Measurements from ENCODE around the gene ENO2.
A peak's percentile ranks its signal among the peaks of the same experiment; 100 is the strongest.

Gene ENO2

GRCh38 chr12:6944381-6945186 is 30.2 kb downstream of the ENO2 start:
- DNase-seq (ENCODE audit: low spot score in 2 of 2), result peak; percentile 76 to 94
- Mint-ChIP-seq H3K4me3 (peak overlapping the region; percentile 80), H3K9me3 (no peaks in the 10 kb centered on the region), H3K4me1 (peaks cover 82% of the 10 kb centered on the region), H3K36me3 (peaks cover 84% of the 10 kb centered on the region), H3K27ac (peak overlapping the region; percentile 99)
- ATAC-seq, result peak; percentile 72

DNA sequence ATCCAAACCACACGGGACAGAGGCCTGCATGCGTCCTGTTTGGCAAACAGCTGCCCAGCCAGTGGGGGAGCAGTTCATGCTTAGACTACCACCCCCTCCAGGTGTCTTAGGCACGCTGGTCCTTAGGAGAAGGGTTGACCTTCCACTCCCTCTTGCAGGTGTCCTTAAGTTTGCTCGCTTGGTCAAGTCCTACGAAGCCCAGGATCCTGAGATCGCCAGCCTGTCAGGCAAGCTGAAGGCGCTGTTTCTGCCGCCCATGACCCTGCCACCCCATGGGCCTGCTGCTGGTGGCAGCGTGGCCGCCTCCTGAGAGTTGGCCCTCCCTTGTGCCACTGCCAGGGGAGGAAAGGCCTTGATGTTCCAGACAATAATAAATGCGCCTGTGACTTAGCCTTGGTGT is 31.2 kb downstream of the ENO2 start:
- Mint-ChIP-seq H3K27ac (peak overlapping the region; percentile 99), H3K9me3 (no peaks in the 10 kb centered on the region), H3K4me3 (peak overlapping the region; percentile 80)

DNA sequence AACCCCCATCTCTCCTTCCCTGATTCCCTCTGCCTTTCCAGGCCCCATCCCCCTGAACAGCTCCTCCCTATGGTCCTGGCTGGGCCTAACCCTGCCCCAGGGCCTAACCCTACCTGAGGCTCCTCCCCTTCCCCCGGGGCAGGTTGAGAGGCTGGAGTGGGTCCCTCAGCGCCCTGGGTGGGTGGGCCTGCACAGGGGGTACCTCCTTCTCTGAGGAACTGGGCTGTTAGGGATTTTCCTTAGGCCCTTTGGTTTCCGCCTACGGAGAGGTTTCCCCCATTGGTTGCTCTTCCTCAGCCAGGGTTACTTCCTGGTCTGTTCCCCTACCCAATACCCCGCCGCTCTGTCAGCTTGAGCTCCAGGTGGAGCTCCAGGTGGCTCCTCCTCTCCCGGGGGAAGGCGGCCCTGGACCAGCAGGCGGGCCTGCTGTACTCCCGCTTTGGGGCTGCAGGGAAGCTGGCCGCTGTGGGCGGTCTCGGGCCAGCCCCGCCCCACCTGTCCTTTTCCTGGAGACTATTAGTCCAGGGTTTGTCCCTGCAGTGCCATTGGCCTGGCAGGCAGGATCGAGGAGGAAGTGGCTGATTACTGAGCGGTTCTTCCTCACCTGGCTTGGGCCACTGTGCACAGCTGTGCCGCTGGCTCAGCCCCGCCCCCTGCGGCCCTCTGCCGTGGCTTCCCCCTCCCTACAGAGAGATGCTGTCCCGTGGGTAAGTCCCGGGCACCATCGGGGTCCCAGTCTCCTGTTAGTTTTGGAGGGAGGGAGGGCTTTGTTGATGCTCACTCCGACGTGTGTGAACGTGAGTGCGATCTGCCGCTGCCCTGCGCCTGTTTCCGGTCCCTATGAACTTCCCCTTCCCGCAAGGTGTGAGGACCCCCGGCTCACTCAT is 31.9 kb downstream of the ENO2 start:
- no peaks in the 10 kb centered on the region for H3K9me3 Mint-ChIP-seq
- peak in 1 of 2 donors; percentile 76 for DNase-seq (ENCODE audit: low spot score in 2 of 2)
- H3K27ac Mint-ChIP-seq, result peak overlapping the region; percentile 99
- H3K4me1 Mint-ChIP-seq, result peaks cover 87% of the 10 kb centered on the region
- H3K4me3 Mint-ChIP-seq, result peak overlapping the region; percentile 80
- H3K36me3 Mint-ChIP-seq, result peaks cover 71% of the 10 kb centered on the region
- ATAC-seq, result no peak

More for the DNA sequence above, 31.2 kb downstream of the ENO2 start:
- Mint-ChIP-seq H3K4me1 (peaks cover 85% of the 10 kb centered on the region), H3K36me3 (peaks cover 78% of the 10 kb centered on the region)
- DNase-seq (ENCODE audit: low spot score in 2 of 2) (no peak), ATAC-seq (no peak)

DNA sequence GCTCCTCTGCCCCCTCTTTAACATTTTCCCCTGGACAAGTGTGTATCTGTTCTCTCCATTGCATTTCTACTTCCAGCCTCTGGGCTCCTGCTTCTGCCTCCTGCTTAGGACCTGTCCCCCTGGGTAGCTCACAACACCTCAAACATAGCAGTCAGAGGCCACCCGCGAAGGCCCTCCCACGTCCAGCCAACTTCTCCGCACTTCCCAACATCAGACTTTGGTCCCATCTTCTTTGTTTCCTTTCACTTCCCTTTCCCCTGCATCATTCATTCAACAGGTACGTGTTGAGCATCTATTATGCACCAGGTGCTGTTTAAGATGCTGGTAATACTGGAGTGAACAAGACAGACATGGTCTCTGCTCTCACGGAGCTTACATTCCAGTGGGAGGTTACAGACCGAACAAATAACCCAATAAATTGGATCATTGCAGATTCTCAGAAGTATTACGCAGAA is 32.6 kb downstream of the ENO2 start:
- no peaks in the 10 kb centered on the region for H3K9me3 Mint-ChIP-seq
- H3K4me1 Mint-ChIP-seq, result peaks cover 87% of the 10 kb centered on the region
- DNase-seq (ENCODE audit: low spot score in 2 of 2) (no peak), ATAC-seq (no peak)
- peak overlapping the region; percentile 99 for H3K27ac Mint-ChIP-seq
- H3K36me3 Mint-ChIP-seq, result peaks cover 71% of the 10 kb centered on the region
- H3K4me3 Mint-ChIP-seq, result peak overlapping the region; percentile 80

- DNase-seq (ENCODE audit: low spot score in 2 of 2) (no peak), ATAC-seq (no peak)
- H3K9me3 Mint-ChIP-seq, result no peaks in the 10 kb centered on the region
- peak overlapping the region; percentile 80 for H3K4me3 Mint-ChIP-seq
- peak overlapping the region; percentile 99 for H3K27ac Mint-ChIP-seq
- peaks cover 71% of the 10 kb centered on the region for H3K36me3 Mint-ChIP-seq
- H3K4me1 Mint-ChIP-seq, result peaks cover 81% of the 10 kb centered on the region
These were observed 33.2 kb downstream of the ENO2 start for GRCh38 chr12:6947615-6948014.

GRCh38 chr12:6948873-6949594 is 34.7 kb downstream of the ENO2 start:
- DNase-seq (ENCODE audit: low spot score in 2 of 2) (no peak), ATAC-seq (peak; percentile 1)
- H3K9me3 Mint-ChIP-seq, result no peaks in the 10 kb centered on the region
- peak overlapping the region; percentile 80 for H3K4me3 Mint-ChIP-seq
- H3K36me3 Mint-ChIP-seq, result peaks cover 71% of the 10 kb centered on the region
- H3K4me1 Mint-ChIP-seq, result peaks cover 78% of the 10 kb centered on the region
- H3K27ac Mint-ChIP-seq, result peak overlapping the region; percentile 99

DNA sequence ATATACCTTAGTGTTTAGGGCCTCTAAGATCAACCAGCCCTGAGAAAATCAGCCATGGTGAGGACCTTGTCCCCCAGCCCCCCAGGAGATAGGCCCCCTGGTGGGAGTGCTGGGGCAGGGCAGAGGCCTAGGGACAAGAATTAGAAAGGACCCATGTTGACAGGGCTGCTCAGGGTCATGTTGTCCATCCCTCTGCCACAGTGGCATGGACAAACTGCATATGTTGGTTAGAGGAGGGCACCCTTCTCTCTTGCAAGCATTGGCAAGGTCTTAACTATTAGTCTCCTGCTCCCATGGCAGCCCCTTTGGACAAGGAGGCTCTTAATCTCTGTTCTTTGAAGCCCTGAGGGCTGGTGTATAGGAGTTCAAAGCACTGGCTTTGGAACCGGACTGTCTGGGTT is 36.0 kb downstream of the ENO2 start:
- peak in 1 of 2 donors; percentile 73 for DNase-seq (ENCODE audit: low spot score in 2 of 2)
- Mint-ChIP-seq H3K36me3 (peaks cover 71% of the 10 kb centered on the region), H3K4me1 (peaks cover 81% of the 10 kb centered on the region), H3K27ac (peak overlapping the region; percentile 99), H3K9me3 (no peaks in the 10 kb centered on the region), H3K4me3 (peak overlapping the region; percentile 80)
- peak; percentile 27 for ATAC-seq

DNA sequence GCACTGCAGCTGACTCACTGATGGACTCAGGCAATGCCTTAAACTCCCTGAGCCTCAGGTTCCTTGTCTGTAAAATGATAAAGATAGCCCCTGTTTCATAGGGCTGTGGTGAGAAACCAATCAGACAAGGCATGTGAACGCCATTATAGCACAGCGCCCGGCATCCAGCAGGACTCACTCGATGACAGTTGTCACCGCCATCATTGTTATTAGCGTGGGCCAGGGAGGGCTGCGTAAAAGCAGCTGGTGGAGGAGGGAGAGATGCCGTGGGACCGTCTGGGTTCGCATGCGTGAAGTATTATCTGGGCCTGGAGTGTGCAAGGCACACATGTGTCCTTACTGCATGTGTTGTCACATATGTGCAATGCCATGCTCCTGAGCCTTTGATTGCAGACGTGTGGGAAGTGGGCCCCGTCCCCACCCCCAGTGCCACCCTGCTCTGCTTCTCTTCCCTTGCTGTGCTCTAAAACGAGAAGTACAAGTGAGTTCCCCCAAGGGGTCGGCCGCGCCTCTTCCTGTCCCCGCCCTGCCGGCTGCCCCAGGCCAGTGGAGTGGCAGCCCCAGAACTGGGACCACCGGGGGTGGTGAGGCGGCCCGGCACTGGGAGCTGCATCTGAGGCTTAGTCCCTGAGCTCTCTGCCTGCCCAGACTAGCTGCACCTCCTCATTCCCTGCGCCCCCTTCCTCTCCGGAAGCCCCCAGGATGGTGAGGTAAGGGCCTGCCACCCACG is 36.6 kb downstream of the ENO2 start, which contains the start of gene PTPN6:
Gene PTPN6, plus strand, starts transcription at position 546 of the 730 bp plus-strand sequence. Its CDS starts 157 bp downstream, at position 703.
- no peaks in the 10 kb centered on the region for H3K9me3 Mint-ChIP-seq
- peaks cover 71% of the 10 kb centered on the region for H3K36me3 Mint-ChIP-seq
- DNase-seq (ENCODE audit: low spot score in 2 of 2), result peak in 1 of 2 donors; percentile 78
- peak; percentile 46 for ATAC-seq
- H3K4me1 Mint-ChIP-seq, result peaks cover 81% of the 10 kb centered on the region
- peak within 1 kb of the TSS; percentile 80 for H3K4me3 Mint-ChIP-seq
- peak within 1 kb of the TSS; percentile 99 for H3K27ac Mint-ChIP-seq

- H3K4me1 Mint-ChIP-seq, result peaks cover 81% of the 10 kb centered on the region
- DNase-seq (ENCODE audit: low spot score in 2 of 2) (no peak), ATAC-seq (no peak)
- peak overlapping the region; percentile 99 for H3K27ac Mint-ChIP-seq
- peaks cover 71% of the 10 kb centered on the region for H3K36me3 Mint-ChIP-seq
- H3K4me3 Mint-ChIP-seq, result peak overlapping the region; percentile 80
- H3K9me3 Mint-ChIP-seq, result no peaks in the 10 kb centered on the region
These were observed 37.3 kb downstream of the ENO2 start for GRCh38 chr12:6951551-6952120.

- peak overlapping the region; percentile 80 for H3K4me3 Mint-ChIP-seq
- peaks cover 71% of the 10 kb centered on the region for H3K36me3 Mint-ChIP-seq
- DNase-seq (ENCODE audit: low spot score in 2 of 2) (no peak), ATAC-seq (no peak)
- H3K9me3 Mint-ChIP-seq, result no peaks in the 10 kb centered on the region
- H3K27ac Mint-ChIP-seq, result peak overlapping the region; percentile 99
- H3K4me1 Mint-ChIP-seq, result peaks cover 81% of the 10 kb centered on the region
These were observed 37.9 kb downstream of the ENO2 start for GRCh38 chr12:6952121-6952862.

GRCh38 chr12:6952863-6953441 is 38.6 kb downstream of the ENO2 start:
- peaks cover 75% of the 10 kb centered on the region for H3K36me3 Mint-ChIP-seq
- ATAC-seq, result no peak
- H3K4me3 Mint-ChIP-seq, result peak overlapping the region; percentile 80
- peaks cover 81% of the 10 kb centered on the region for H3K4me1 Mint-ChIP-seq
- no peaks in the 10 kb centered on the region for H3K9me3 Mint-ChIP-seq
- peak overlapping the region; percentile 99 for H3K27ac Mint-ChIP-seq
- peak in 1 of 2 donors; percentile 70 for DNase-seq (ENCODE audit: low spot score in 2 of 2)

DNA sequence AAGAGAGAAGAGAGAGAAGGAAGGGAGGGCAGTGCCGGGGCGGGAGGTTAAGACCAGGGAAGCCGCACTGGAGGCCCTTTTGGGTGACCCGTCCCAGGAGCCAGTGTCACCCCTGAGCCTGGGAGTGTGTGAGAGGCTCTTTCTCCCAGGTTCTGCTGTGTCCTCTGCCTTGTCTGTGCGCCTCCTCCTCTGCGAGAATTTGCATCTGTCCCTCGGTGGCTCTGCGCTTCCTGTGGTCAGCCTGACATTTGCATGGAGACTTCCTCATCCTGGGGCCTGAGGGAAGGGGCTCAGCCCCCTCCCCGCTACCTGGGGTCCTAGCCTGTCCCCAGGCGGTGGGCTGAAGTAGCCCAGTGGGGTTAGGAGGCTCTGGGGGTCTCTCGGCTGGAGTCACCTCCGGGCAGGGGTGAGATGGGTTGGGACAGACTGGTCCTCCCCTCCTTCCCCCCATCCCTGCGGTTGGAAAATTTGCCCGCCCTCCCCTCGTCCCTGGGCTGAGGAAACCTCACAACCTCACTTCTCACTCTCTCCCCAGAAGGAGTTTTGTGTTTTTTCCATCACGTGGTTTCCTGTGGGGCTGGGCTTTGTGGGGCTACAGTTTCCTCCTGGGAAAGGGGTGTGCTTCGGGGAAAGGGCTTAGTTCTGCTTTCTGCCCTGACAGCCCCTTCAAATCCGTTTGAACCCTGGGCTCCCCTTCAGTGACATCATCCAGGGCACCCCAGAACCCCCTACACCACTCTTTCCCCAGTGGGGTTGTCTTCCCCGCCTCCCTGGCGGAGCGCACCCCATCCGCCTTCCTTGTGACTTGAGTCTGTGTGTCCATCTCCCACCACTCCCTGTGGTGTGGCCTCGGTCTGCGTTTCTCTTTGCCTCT is 39.3 kb downstream of the ENO2 start:
- Mint-ChIP-seq H3K36me3 (peaks cover 82% of the 10 kb centered on the region), H3K9me3 (no peaks in the 10 kb centered on the region), H3K27ac (peak overlapping the region; percentile 99), H3K4me1 (peaks cover 81% of the 10 kb centered on the region), H3K4me3 (peak overlapping the region; percentile 80)
- peak; percentile 62 to 90 for DNase-seq (ENCODE audit: low spot score in 2 of 2)
- ATAC-seq, result peak; percentile 48

Measured in stimulated activated effector memory CD8-positive, alpha-beta T cell treated with anti-CD3 and anti-CD28 coated beads, Interleukin-12 subunit alpha, Interleukin-12 subunit beta, amount 100 ng/mL, for 72 hours (primary cell).